ENCODE results near the gene SCNN1A.

SCNN1A gene

DNA sequence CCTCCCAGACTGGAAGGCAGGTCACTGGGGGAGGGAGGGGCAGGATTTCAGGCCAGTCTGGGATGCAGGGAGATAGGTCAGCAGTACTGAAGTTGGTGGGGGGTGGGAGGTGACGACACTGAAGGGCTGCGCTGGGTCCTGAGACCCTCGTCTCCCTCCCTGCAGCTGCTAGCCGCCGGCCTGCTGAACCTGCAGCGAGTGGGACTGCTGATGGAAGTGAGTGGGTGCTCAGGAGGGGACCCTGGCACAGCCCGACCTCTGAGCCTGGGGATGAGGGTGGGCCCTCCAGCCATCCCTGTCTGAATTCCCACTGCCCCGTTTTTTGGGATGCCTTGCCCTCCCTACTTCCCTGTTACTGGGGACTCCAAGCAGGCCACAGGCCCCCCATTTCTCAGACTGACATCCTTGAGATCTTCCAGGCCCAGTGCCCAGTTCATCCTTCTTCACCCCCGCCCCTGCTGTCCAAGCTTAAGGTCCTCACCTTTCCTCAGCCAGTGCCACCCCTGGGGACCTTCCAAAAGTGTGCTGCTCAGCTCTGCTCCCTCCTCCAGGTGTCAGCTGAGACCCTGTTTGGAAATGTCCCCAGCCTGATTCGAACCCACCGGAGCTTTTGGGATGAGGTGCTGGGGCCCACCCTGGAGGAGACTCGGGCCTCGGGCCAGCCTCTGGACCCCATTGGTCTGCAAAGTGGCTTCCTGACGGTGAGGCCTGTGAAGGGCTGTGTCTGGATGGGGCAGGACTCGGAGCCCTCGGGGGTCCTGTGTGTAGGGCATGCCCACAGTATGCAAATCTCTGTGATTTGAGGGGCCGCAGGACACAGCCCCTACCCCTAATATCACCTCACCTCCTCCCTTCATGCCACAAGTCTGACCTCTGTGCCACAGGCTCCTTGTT is 59.4 kb downstream of the SCNN1A start:
- DNase-seq = no peak

- no peak for DNase-seq
Observed at GRCh38 chr12:6315184-6315583, 60.2 kb downstream of the SCNN1A start.

- DNase-seq = no peak
Observed at GRCh38 chr12:6314776-6315175, 60.6 kb downstream of the SCNN1A start.

GRCh38 chr12:6313326-6313940 is 61.9 kb downstream of the SCNN1A start:
- DNase-seq = no peak

GRCh38 chr12:6312529-6313325 is 62.6 kb downstream of the SCNN1A start:
- no peak for DNase-seq

DNA sequence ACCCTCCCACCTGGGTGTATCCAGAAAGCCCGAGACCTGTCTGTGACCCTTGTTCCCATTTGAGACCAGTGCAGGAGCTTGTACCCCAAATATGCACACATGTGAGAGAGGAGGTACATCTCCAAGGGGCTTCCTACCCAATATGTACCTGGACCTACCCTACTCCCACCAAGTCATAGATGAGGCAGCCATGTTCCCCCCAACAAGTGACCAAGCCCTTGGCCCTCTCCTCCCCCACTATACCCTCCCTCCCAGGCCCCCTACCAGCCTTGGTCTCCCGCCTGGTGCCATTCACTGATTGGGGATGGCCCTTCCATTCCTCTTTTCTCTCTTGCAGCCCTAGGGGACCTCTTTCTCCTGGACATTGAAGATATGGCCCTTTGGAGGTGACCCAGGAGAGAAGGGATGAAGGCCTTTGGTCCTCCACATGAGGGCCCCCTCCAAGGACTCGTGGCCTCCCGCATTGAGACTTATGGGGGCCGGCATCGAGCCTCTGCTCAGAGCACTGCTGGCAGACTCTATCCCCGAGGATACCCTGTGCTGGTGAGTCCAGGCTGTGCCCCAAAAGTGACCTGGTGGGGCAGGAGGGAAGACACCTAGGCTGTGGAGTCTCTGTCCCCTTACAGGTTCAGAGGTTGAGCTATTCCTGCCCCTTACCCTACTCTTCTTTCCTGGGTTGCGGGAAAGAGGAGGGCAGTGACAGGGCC is 63.4 kb downstream of the SCNN1A start:
- DNase-seq = no peak

GRCh38 chr12:6310771-6311610 is 64.4 kb downstream of the SCNN1A start:
- DNase-seq = no peak

DNA sequence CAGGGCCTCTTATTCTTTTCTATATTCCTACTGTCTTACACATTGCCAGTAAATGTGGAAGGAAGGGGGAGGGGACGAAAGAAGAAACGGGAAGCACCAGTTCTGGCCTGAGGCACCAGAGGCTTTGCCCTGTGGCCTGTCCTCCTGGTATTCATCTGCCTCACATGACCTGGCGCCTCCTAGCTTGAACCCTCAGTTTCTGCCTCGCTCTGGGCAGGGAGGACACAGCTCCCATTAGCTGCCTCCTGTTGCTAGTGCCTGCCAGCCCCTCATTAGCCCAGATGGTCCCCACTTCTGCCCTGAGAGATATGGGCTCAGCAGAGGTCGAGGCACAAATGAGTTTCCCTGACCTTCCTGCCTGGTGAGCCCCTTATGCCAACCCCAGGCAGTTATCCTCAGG is 67.8 kb downstream of the SCNN1A start:
- no peak for DNase-seq

DNA sequence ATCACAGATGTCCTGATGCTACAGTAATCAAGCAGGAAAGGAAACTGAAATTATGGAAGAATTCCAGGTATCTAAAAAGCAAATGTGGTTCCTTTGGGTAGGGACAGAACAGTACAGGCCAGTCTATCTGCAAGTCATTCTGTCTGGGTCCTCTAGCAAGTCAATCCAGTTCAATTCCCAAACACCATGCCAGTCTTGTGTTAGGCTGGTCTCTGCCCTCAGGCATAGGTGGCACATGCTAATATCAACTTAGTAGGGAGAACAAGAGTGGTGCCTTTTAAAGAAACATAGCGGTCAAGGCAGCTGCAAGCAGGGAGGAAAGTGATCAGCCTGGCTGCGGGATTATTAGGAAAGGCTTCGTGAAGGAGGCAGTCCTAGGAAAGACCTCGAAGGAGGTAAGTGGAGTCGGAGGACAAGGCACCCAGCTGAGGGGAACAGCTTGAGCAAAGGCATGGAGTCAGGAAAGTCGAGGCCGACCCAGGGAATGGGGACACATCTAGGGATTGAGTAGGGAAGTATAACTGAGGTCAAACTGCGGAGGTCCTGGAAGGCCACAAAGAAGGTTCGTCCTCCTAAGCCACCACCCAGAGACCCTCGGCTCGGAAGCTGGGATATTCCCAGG is 68.7 kb downstream of the SCNN1A start:
- DNase-seq = no peak

DNA sequence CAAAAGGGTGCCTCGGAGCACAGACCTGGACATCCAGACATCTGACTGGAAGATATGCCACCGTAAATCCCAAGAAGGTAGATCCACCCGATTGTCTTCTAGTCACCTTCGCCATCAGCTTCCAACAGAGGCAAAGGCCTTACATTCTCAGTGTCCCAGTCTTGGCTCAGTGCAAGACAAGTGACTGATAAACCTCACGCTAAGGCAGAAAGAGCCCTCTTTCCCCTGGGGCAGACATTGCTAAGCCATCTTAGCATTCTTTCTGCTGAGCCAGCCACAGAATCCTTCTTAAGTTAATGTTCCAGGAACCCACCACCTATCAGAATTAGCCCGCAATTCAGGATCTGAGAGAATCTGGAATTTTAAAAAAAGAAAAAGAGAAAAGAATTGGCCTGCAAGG is 69.2 kb downstream of the SCNN1A start:
- DNase-seq = no peak

DNA sequence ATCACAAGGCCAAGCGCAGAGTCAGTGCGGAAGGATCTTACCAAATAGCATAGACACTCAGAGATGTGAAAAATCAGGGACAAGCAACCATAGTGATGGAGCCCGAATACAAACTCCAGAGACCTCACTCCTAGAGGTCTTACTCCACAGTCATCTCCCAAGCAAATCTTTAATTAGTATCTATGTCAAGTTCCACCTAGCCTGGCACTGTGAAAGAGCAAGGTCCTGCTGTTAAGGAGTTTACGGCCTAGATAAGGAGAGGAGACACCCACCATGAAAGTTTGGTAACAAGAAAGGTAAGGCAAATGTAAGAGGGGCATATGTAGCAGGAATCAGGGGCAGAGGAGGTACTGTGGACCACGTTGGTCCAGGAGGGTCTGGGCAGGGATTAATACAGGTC is 72.3 kb downstream of the SCNN1A start:
- no peak for DNase-seq

- DNase-seq = no peak
Observed at GRCh38 chr12:6302621-6303020, 72.7 kb downstream of the SCNN1A start.

DNA sequence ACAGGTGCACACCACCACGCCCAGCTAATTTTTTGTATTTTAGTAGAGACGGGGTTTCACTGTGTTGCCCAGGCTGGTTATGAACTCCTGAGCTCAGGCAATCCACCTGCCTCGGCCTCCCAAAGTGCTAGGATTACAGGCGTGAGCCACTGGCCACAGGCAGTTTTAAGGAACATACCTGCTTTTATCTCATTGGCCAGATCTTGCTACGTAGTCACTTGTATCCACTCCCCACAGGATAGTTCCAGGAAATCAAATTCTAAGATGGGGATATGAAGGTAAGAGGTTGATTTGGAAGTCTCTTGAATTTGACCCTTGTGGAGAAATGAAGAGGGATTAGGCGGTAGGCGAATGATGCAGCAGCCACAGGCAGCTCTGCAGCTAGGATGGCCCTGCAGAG is 73.6 kb downstream of the SCNN1A start:
- DNase-seq = no peak

GRCh38 chr12:6297170-6297569 is 78.2 kb downstream of the SCNN1A start:
- DNase-seq = no peak

Data from NCI-H1048 (cell line).